Muscle layer of colon (tissue), 2 donors: Measurements from ENCODE around the gene GPR179.
A peak's percentile ranks its signal among the peaks of the same experiment; 100 is the strongest.

Source experiments
- H3K27ac ChIP-seq: one replicate; pipeline ENCODE4 v1.7.0; 2013; ENCODE audit warnings: low read depth, mild to moderate bottlenecking, low read length, moderate library complexity
- H3K27me3 ChIP-seq, 2 donors: one replicate each; pipeline ENCODE4 v1.7.0; 2013; ENCODE audit warnings: low read length in 2 of 2, mild to moderate bottlenecking in 2 of 2; ENCODE audit not compliant: insufficient read depth in 2 of 2, control insufficient read depth in 1 of 2
- H3K36me3 ChIP-seq: one replicate; pipeline ENCODE4 v1.7.0; 2013; ENCODE audit warnings: mild to moderate bottlenecking, low read length; ENCODE audit not compliant: insufficient read depth
- H3K4me1 ChIP-seq: one replicate; pipeline ENCODE4 v1.7.0; 2013; ENCODE audit warnings: mild to moderate bottlenecking, low read length; ENCODE audit not compliant: insufficient read depth
- H3K4me3 ChIP-seq, 2 donors: one replicate each; pipeline ENCODE4 v1.7.0; 2013; ENCODE audit warnings: low read length in 2 of 2, low read depth in 1 of 2, mild to moderate bottlenecking in 1 of 2, moderate library complexity in 1 of 2
- H3K9ac ChIP-seq: one replicate; pipeline ENCODE4 v1.7.0; 2013; ENCODE audit warnings: low read length
- H3K9me3 ChIP-seq: one replicate; pipeline ENCODE4 v1.7.0; 2013; ENCODE audit warnings: mild to moderate bottlenecking, low read length
- donor health status: abdominal sarcoma.
- donor health status: Adenocarcinoma of cecum.

The GPR179 gene

GRCh38 chr17:38343608-38344419, at the start of gene GPR179:
TSS of gene GPR179 (minus strand) at chr17:38343956. CDS start at chr17:38343789, 167 bp downstream.
- H3K9me3 ChIP-seq = no peaks in the 10 kb centered on the region
- no peaks in the 10 kb centered on the region for H3K27me3 ChIP-seq
- H3K27ac ChIP-seq = no peak within 1 kb of the TSS
- no peak within 1 kb of the TSS for H3K9ac ChIP-seq
- no peak within 1 kb of the TSS for H3K4me3 ChIP-seq
- no peaks in the 10 kb centered on the region for H3K36me3 ChIP-seq
- H3K4me1 ChIP-seq = peaks cover 6% of the 10 kb centered on the region

- Histone ChIP-seq H3K27me3 (no peaks in the 10 kb centered on the region), H3K36me3 (peaks cover 38% of the 10 kb centered on the region), H3K27ac (no peak overlapping the region), H3K4me3 (no peak overlapping the region), H3K4me1 (no peaks in the 10 kb centered on the region), H3K9me3 (no peaks in the 10 kb centered on the region), H3K9ac (no peak overlapping the region)
These were observed 35.7 kb upstream of the GPR179 start for GRCh38 chr17:38379448-38379847.

GRCh38 chr17:38369124-38369886, 25.5 kb upstream of the GPR179 start:
- Histone ChIP-seq H3K4me1 (no peaks in the 10 kb centered on the region), H3K9ac (no peak overlapping the region), H3K9me3 (no peaks in the 10 kb centered on the region), H3K36me3 (peaks cover 60% of the 10 kb centered on the region), H3K27me3 (no peaks in the 10 kb centered on the region), H3K4me3 (no peak overlapping the region), H3K27ac (no peak overlapping the region)

GRCh38 chr17:38364741-38365140, 21.0 kb upstream of the GPR179 start:
- H3K4me3 ChIP-seq = no peak overlapping the region
- no peak overlapping the region for H3K9ac ChIP-seq
- no peaks in the 10 kb centered on the region for H3K27me3 ChIP-seq
- no peaks in the 10 kb centered on the region for H3K9me3 ChIP-seq
- H3K27ac ChIP-seq = no peak overlapping the region
- peaks cover 16% of the 10 kb centered on the region for H3K4me1 ChIP-seq
- H3K36me3 ChIP-seq = peaks cover 52% of the 10 kb centered on the region

- no peaks in the 10 kb centered on the region for H3K27me3 ChIP-seq
- H3K27ac ChIP-seq = no peak overlapping the region
- no peak overlapping the region for H3K4me3 ChIP-seq
- H3K4me1 ChIP-seq = peaks cover 29% of the 10 kb centered on the region
- H3K9me3 ChIP-seq = no peaks in the 10 kb centered on the region
- peaks cover 36% of the 10 kb centered on the region for H3K36me3 ChIP-seq
- H3K9ac ChIP-seq = no peak overlapping the region
These were observed 19.3 kb upstream of the GPR179 start for GRCh38 chr17:38363016-38363415.

GRCh38 chr17:38361694-38362465, 18.1 kb upstream of the GPR179 start:
- H3K36me3 ChIP-seq = peaks cover 27% of the 10 kb centered on the region
- H3K4me3 ChIP-seq = no peak overlapping the region
- peaks cover 41% of the 10 kb centered on the region for H3K4me1 ChIP-seq
- no peaks in the 10 kb centered on the region for H3K9me3 ChIP-seq
- H3K27me3 ChIP-seq = no peaks in the 10 kb centered on the region
- no peak overlapping the region for H3K27ac ChIP-seq
- H3K9ac ChIP-seq = no peak overlapping the region

GRCh38 chr17:38358586-38359513, 15.1 kb upstream of the GPR179 start:
- H3K9ac ChIP-seq = no peak overlapping the region
- no peak overlapping the region for H3K4me3 ChIP-seq
- H3K4me1 ChIP-seq = peaks cover 63% of the 10 kb centered on the region
- H3K27me3 ChIP-seq = no peaks in the 10 kb centered on the region
- peak overlapping the region; percentile 35 for H3K27ac ChIP-seq
- H3K36me3 ChIP-seq = peaks cover 10% of the 10 kb centered on the region
- no peaks in the 10 kb centered on the region for H3K9me3 ChIP-seq

- Histone ChIP-seq H3K4me3 (no peak overlapping the region), H3K36me3 (no peaks in the 10 kb centered on the region), H3K9me3 (no peaks in the 10 kb centered on the region), H3K9ac (no peak overlapping the region), H3K27ac (peak overlapping the region; percentile 29), H3K4me1 (peaks cover 71% of the 10 kb centered on the region), H3K27me3 (no peaks in the 10 kb centered on the region)
These were observed 13.8 kb upstream of the GPR179 start for GRCh38 chr17:38357486-38358123.

- Histone ChIP-seq H3K9ac (peak overlapping the region; percentile 5), H3K27me3 (no peaks in the 10 kb centered on the region), H3K9me3 (no peaks in the 10 kb centered on the region), H3K36me3 (no peaks in the 10 kb centered on the region), H3K4me1 (peaks cover 59% of the 10 kb centered on the region), H3K27ac (no peak overlapping the region), H3K4me3 (peak overlapping the region in 1 of 2 donors; percentile 19)
These were observed 11.5 kb upstream of the GPR179 start for GRCh38 chr17:38355251-38355650.

- Histone ChIP-seq H3K4me3 (peak overlapping the region in 1 of 2 donors; percentile 82), H3K9me3 (no peaks in the 10 kb centered on the region), H3K9ac (peak overlapping the region; percentile 5), H3K27me3 (no peaks in the 10 kb centered on the region), H3K4me1 (peaks cover 59% of the 10 kb centered on the region), H3K36me3 (no peaks in the 10 kb centered on the region), H3K27ac (no peak overlapping the region)
These were observed 10.7 kb upstream of the GPR179 start for GRCh38 chr17:38354466-38354865.
